PC-3 (cell line): ENCODE results near the gene PRKN.

ENCODE experiments used
- CTCF ChIP-seq: fragments of 300-600 bp; sonication (generic); conservative IDR thresholded peaks from 2 replicates; pipeline ENCODE4 v1.5.1; 2017; ENCODE audit warnings: antibody characterized with exemption, low read depth, mild to moderate bottlenecking, low read length
- EZH2 ChIP-seq: fragments of 300-600 bp; sonication (generic); IDR thresholded peaks from one replicate; pipeline ENCODE4 v1.6.1; 2017; ENCODE audit warnings: antibody characterized with exemption, mild to moderate bottlenecking, low read length; ENCODE audit not compliant: unreplicated experiment
- EZH2phosphoT487 ChIP-seq: fragments of 300-600 bp; sonication (generic); IDR thresholded peaks from 2 replicates; pipeline ENCODE4 v1.6.1; 2018; ENCODE audit warnings: mild to moderate bottlenecking, antibody characterized with exemption, low read length, borderline replicate concordance

- no peak for TF ChIP-seq CTCF
- no peak for TF ChIP-seq EZH2phosphoT487
- no peak for TF ChIP-seq EZH2
Observed at GRCh38 chr6:162722633-162723032, 4.9 kb downstream of the PRKN start.
